GM12878 (cell line): ENCODE data around the gene SVIL. TPM values are rescaled to one million over a fixed set of nuclear protein-coding genes. Genes with fewer than 3 reads are reported as not detected.
"Not testable (repeated sequence)": the region's sequence is repeated elsewhere in the genome, so short reads cannot be mapped to it uniquely, and the experiment has no call there.

Experiments
- ATAC-seq: fragments of 200-7000 bp; cut with Tn5 transposase; 3 replicates; pipeline ENCODE4 v1.9.1; 2020; ENCODE audit warnings: mild to moderate bottlenecking, moderate library complexity
- BruUV-seq: library from RNA; stranded (reverse); fragments of 400-500 nt; replicated peaks from 2 replicates; lab custom pipeline; 2021; lab: Mats Ljungman, UMichigan
- CTCF ChIA-PET: fragments of 300-600 bp; sonication (Branson Sonifier 250); formaldehyde crosslinking; extraction: SDS; loops from one replicate; lab custom pipeline; 2021; ENCODE audit warnings: inconsistent platforms; lab: Yijun Ruan, JAX
- POLR2A ChIA-PET: fragments of 350-600 bp; formaldehyde crosslinking; extraction: SDS; loops from one replicate; lab custom pipeline; 2021; ENCODE audit warnings: inconsistent platforms; lab: Charles Lee
- RAD21 ChIA-PET: fragments of 300-600 bp; sonication (Branson Sonifier 250); formaldehyde crosslinking; loops from one replicate; lab custom pipeline; 2023; ENCODE audit warnings: antibody characterized with exemption; ENCODE audit not compliant: unreplicated experiment; lab: Charles Lee
- SMC1A ChIA-PET: fragments of 300-600 bp; sonication (Branson Sonifier 250); formaldehyde crosslinking; loops from one replicate; lab custom pipeline; 2023; ENCODE audit not compliant: unreplicated experiment, uncharacterized antibody; lab: Charles Lee
- DNase-seq: peaks from one replicate; pipeline ENCODE4 v3.0.0-alpha.2; 2011; ENCODE audit warnings: low read depth, low spot score
- FAIRE-seq: peaks from 3 replicates; lab custom pipeline; 2011; peaks lifted over from hg19 to GRCh38; lab: Jason Lieb, UNC
- H2AFZ ChIP-seq: 2 replicates; pipeline ENCODE4 v1.6.0; 2011; ENCODE audit warnings: low read depth, low read length, control low read depth; ENCODE audit not compliant: control insufficient read depth
- H3K27ac ChIP-seq: 2 replicates; pipeline ENCODE4 v1.5.1; 2011; ENCODE audit warnings: control low read depth; ENCODE audit not compliant: control insufficient read depth, insufficient read depth
- H3K27me3 ChIP-seq, 2 experiments: replicated peaks in 1 of 2; 2 replicates each; pipeline versions ENCODE4 v1.6.0 to v1.6.1; 2011; ENCODE audit warnings: low read length in 1 of 2; ENCODE audit not compliant: control insufficient read depth in 2 of 2, insufficient read depth in 2 of 2
- H3K36me3 ChIP-seq, 2 experiments: 2 replicates each; pipeline ENCODE4 v1.5.1; 2011; ENCODE audit warnings: low read length in 1 of 2; ENCODE audit not compliant: control insufficient read depth in 2 of 2, insufficient read depth in 2 of 2
- H3K4me1 ChIP-seq: 2 replicates; pipeline ENCODE4 v1.6.1; 2011; ENCODE audit warnings: mild to moderate bottlenecking, low read length, moderate library complexity, mixed read lengths; ENCODE audit not compliant: control insufficient read depth, insufficient read depth
- H3K4me2 ChIP-seq: 2 replicates; pipeline ENCODE4 v1.6.0; 2011; ENCODE audit warnings: control low read depth; ENCODE audit not compliant: control insufficient read depth, insufficient read depth
- H3K4me3 ChIP-seq: fragments of 200-600 bp; sonication (generic); 2 replicates; pipeline ENCODE4 v1.5.1; 2016
- H3K79me2 ChIP-seq: 2 replicates; pipeline ENCODE4 v1.6.0; 2011; ENCODE audit warnings: low read length; ENCODE audit not compliant: control insufficient read depth, insufficient read depth
- H3K9ac ChIP-seq: 2 replicates; pipeline ENCODE4 v1.8.0; 2011; ENCODE audit warnings: low read length, control low read depth, mixed read lengths; ENCODE audit not compliant: control insufficient read depth, insufficient read depth
- H3K9me3 ChIP-seq: replicated peaks from 3 replicates; pipeline ENCODE4 v1.5.1; 2011; ENCODE audit warnings: mild to moderate bottlenecking, low read length; ENCODE audit not compliant: control insufficient read depth, insufficient read depth
- H4K20me1 ChIP-seq: 2 replicates; pipeline ENCODE4 v1.6.0; 2011; ENCODE audit not compliant: control insufficient read depth, insufficient read depth
- MEF2B ChIP-seq: fragments of 450-650 bp; IDR thresholded peaks from 2 replicates; pipeline ENCODE4 v1.6.1; 2018; ENCODE audit warnings: mild to moderate bottlenecking, moderate library complexity; ENCODE audit not compliant: partially characterized antibody, poor library complexity, severe bottlenecking
- WGBS: methylation state at CpG from one replicate; pipeline ENCODE4 v1.1.6; 2016; ENCODE audit warnings: low lambda C conversion rate; ENCODE audit not compliant: insufficient replicate concordance, insufficient coverage; ENCODE audit errors: missing lambda C conversion rate; 5-methylcytosine and 5-hydroxymethylcytosine counted together
- in situ Hi-C: fragments of 300-500 bp; cut with MboI; formaldehyde crosslinking; loops from 9 replicates; pipeline ENCODE4 v1.14.3; 2018; ENCODE audit warnings: mixed read lengths
- intact Hi-C: fragments of 100-400 bp; cut with micrococcal nuclease; formaldehyde crosslinking; loops from one replicate; pipeline ENCODE4 v1.14.2; 2022; ENCODE audit not compliant: unreplicated experiment
- polyA plus RNA-seq, 11 experiments: library from polyadenylated mRNA; depleted of rRNA in 4 of 11; unstranded in 6 of 11; stranded (reverse) in 5 of 11; fragments of >200 nt; fragmentation: Nextera tagmentation in 4 of 11; fragmentation: Illumina TruSeq in 1 of 11; extraction: Ambion mirVana in 4 of 11; extraction: Trizol in 1 of 11; gene quantifications; 1 replicate in 1 of 11; 2 replicates in 10 of 11; pipeline versions ENCODE4 v1.2.1 to v1.2.3, GENCODE V29; 2011 to 2016; ENCODE audit warnings: inconsistent platforms in 2 of 11, missing spikeins in 2 of 11, low read depth in 1 of 11
- total RNA-seq, 4 experiments: library from RNA; depleted of rRNA in 3 of 4; stranded (reverse); fragments of >200 nt in 3 of 4; fragmentation: Illumina TruSeq in 1 of 4; extraction: Trizol in 1 of 4; gene quantifications; 2 replicates each; pipeline versions ENCODE4 v1.2.1 to v1.2.3, GENCODE V29; 2013 to 2021
- TF ChIP-seq, protein P1 (sequence below): fragments of 150-350 bp; IDR thresholded peaks from 2 replicates; pipeline ENCODE4 v1.6.1; 2016; ENCODE audit warnings: low read depth, low read length
- TF ChIP-seq, protein P2 (sequence below): fragments of 450-650 bp; formaldehyde crosslinking; IDR thresholded peaks from 2 replicates; pipeline ENCODE4 v1.4.0; 2020; ENCODE audit warnings: mild to moderate bottlenecking, moderate library complexity
- TF ChIP-seq, protein P3 (sequence below): IDR thresholded peaks from 2 replicates; pipeline ENCODE4 v1.6.1; 2011; ENCODE audit warnings: borderline replicate concordance, low read depth, mild to moderate bottlenecking, moderate library complexity, mixed read lengths, low read length; ENCODE audit not compliant: insufficient read depth; ENCODE audit errors: extremely low read length

Gene SVIL
- total and polyA plus RNA-seq, 10 of the 15 experiments (the other 5 are each of a cell fraction or from before 2014, with no cell fraction given) = 0.22 to 1.9 (median 0.87) TPM

DNA sequence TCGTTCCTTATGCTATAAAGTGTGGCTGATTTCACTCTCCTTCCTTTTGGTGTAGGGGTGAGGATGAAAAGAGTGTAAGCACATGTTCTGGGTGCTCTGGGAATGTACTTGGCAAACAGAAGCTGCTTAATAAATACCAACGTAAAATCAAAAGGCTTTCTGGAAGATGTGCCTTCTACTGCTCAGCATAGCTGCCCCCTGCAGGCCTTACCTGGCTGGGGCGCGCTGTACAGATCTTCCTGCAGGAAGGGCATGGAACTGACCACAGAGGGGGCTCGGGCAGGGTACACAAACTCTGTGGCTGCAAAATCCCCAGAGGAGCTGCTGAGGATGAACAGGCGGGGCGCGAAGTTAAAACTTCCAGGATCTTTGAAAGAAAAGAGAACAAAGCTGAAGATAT, 169.4 kb downstream of the SVIL start (continued):
- TF ChIP-seq, protein P1, sequence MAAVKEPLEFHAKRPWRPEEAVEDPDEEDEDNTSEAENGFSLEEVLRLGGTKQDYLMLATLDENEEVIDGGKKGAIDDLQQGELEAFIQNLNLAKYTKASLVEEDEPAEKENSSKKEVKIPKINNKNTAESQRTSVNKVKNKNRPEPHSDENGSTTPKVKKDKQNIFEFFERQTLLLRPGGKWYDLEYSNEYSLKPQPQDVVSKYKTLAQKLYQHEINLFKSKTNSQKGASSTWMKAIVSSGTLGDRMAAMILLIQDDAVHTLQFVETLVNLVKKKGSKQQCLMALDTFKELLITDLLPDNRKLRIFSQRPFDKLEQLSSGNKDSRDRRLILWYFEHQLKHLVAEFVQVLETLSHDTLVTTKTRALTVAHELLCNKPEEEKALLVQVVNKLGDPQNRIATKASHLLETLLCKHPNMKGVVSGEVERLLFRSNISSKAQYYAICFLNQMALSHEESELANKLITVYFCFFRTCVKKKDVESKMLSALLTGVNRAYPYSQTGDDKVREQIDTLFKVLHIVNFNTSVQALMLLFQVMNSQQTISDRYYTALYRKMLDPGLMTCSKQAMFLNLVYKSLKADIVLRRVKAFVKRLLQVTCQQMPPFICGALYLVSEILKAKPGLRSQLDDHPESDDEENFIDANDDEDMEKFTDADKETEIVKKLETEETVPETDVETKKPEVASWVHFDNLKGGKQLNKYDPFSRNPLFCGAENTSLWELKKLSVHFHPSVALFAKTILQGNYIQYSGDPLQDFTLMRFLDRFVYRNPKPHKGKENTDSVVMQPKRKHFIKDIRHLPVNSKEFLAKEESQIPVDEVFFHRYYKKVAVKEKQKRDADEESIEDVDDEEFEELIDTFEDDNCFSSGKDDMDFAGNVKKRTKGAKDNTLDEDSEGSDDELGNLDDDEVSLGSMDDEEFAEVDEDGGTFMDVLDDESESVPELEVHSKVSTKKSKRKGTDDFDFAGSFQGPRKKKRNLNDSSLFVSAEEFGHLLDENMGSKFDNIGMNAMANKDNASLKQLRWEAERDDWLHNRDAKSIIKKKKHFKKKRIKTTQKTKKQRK = no peak
- no peak for TF ChIP-seq MEF2B
- TF ChIP-seq, protein P2, sequence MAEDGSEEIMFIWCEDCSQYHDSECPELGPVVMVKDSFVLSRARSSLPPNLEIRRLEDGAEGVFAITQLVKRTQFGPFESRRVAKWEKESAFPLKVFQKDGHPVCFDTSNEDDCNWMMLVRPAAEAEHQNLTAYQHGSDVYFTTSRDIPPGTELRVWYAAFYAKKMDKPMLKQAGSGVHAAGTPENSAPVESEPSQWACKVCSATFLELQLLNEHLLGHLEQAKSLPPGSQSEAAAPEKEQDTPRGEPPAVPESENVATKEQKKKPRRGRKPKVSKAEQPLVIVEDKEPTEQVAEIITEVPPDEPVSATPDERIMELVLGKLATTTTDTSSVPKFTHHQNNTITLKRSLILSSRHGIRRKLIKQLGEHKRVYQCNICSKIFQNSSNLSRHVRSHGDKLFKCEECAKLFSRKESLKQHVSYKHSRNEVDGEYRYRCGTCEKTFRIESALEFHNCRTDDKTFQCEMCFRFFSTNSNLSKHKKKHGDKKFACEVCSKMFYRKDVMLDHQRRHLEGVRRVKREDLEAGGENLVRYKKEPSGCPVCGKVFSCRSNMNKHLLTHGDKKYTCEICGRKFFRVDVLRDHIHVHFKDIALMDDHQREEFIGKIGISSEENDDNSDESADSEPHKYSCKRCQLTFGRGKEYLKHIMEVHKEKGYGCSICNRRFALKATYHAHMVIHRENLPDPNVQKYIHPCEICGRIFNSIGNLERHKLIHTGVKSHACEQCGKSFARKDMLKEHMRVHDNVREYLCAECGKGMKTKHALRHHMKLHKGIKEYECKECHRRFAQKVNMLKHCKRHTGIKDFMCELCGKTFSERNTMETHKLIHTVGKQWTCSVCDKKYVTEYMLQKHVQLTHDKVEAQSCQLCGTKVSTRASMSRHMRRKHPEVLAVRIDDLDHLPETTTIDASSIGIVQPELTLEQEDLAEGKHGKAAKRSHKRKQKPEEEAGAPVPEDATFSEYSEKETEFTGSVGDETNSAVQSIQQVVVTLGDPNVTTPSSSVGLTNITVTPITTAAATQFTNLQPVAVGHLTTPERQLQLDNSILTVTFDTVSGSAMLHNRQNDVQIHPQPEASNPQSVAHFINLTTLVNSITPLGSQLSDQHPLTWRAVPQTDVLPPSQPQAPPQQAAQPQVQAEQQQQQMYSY = no peak
- TF ChIP-seq, all 136 proteins: peak for 0

DNA sequence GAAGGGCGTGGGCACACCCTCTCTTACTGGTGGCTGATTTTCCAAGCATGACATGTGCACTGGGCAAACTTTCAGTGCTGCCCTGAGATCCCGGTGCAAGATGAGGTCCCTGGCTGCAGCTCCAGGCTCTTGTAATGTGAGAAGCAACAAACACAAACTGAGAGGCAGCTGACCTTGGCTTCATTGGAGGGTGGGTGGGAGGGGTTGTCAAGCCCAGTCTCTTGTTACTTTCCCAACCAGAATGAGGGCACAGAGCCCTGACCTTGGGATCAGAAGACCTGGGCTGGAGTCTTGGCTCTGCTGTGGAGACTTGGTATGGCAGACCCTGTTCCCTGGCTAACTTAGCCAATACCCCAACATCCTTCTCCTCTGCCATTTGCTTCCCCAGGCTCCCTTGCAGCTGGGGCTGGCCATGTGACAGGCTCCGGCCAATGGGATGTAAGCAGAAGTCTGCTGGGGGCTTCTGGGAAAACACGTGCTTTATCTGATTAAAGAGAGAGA, 170.1 kb downstream of the SVIL start:
- H3K27me3 ChIP-seq, FAIRE-seq, H3K9ac ChIP-seq, H3K4me1 ChIP-seq, H3K4me2 ChIP-seq, in situ Hi-C loops, H3K36me3 ChIP-seq, POLR2A ChIA-PET, H3K79me2 ChIP-seq, H2AFZ ChIP-seq, CTCF ChIA-PET, H3K9me3 ChIP-seq, H4K20me1 ChIP-seq, H3K27ac ChIP-seq, ATAC-seq, RAD21 ChIA-PET, BruUV-seq, H3K4me3 ChIP-seq, DNase-seq, SMC1A ChIA-PET, intact Hi-C loops: not testable (repeated sequence)
- TF ChIP-seq, protein P3, sequence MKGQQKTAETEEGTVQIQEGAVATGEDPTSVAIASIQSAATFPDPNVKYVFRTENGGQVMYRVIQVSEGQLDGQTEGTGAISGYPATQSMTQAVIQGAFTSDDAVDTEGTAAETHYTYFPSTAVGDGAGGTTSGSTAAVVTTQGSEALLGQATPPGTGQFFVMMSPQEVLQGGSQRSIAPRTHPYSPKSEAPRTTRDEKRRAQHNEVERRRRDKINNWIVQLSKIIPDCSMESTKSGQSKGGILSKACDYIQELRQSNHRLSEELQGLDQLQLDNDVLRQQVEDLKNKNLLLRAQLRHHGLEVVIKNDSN = peak; percentile 18
- 51% methylated on average over 4 of the region's 4 CpGs for WGBS
